ENCODE measurements around the gene AGPAT2.

AGPAT2 gene

GRCh38 chr9:136723362-136723976, 36.2 kb upstream of the AGPAT2 start:
- no peaks in the 10 kb centered on the region for H3K27me3 Mint-ChIP-seq
- H3K36me3 Mint-ChIP-seq = peaks cover 12% of the 10 kb centered on the region
- H3K9me3 Mint-ChIP-seq = no peaks in the 10 kb centered on the region
- peaks cover 20% of the 10 kb centered on the region for H3K4me1 Mint-ChIP-seq
- H3K27ac Mint-ChIP-seq = peak overlapping the region; percentile 55
- peak overlapping the region; percentile 53 for H3K4me3 Mint-ChIP-seq

- H3K4me1 Mint-ChIP-seq = peaks cover 20% of the 10 kb centered on the region
- no peak overlapping the region for H3K4me3 Mint-ChIP-seq
- peaks cover 12% of the 10 kb centered on the region for H3K36me3 Mint-ChIP-seq
- peak overlapping the region; percentile 35 for H3K27ac Mint-ChIP-seq
- no peaks in the 10 kb centered on the region for H3K9me3 Mint-ChIP-seq
- H3K27me3 Mint-ChIP-seq = no peaks in the 10 kb centered on the region
Observed at GRCh38 chr9:136722969-136723356, 35.7 kb upstream of the AGPAT2 start.

GRCh38 chr9:136722093-136722968, 35.1 kb upstream of the AGPAT2 start:
- H3K4me3 Mint-ChIP-seq = no peak overlapping the region
- H3K4me1 Mint-ChIP-seq = peaks cover 20% of the 10 kb centered on the region

DNA sequence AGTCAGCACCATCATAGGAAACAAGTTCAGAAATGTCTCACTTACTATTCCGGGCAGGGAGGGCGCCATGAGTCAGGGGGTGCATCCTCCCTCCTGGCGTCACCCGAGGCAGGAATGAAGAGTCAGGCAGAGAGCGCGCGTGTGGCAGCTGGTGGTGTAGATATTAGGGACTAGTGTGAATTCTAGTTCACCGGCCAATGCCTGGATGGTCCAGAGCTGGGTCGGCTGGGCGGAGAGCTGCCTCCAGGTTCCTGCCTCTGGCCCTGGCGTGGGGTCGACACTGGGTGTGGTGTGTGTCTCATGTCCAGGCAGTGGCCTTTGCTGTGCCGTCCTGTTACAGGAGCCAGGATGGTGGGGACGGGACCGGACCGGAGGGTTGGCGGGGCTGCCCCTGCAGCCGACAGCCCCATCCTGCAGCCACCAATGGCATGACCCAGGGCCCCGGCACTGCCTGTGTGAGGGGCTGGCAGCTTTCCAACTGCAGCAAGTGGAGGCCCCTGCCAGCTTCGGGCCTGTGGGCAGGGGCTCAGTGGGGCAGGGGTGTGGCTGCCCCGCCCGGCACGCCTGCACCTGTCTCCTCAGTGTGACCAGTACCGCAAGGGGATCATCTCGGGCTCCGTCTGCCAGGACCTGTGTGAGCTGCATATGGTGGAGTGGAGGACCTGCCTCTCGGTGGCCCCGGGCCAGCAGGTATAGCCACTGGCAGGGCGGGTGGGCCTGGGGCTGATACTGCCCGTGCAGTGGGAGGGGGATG, 34.3 kb upstream of the AGPAT2 start:
- no peak overlapping the region for H3K4me3 Mint-ChIP-seq

More at GRCh38 chr9:136722093-136722968, 35.1 kb upstream of the AGPAT2 start:
- Mint-ChIP-seq H3K27ac (no peak overlapping the region), H3K27me3 (no peaks in the 10 kb centered on the region), H3K36me3 (peaks cover 12% of the 10 kb centered on the region), H3K9me3 (no peaks in the 10 kb centered on the region)

DNA sequence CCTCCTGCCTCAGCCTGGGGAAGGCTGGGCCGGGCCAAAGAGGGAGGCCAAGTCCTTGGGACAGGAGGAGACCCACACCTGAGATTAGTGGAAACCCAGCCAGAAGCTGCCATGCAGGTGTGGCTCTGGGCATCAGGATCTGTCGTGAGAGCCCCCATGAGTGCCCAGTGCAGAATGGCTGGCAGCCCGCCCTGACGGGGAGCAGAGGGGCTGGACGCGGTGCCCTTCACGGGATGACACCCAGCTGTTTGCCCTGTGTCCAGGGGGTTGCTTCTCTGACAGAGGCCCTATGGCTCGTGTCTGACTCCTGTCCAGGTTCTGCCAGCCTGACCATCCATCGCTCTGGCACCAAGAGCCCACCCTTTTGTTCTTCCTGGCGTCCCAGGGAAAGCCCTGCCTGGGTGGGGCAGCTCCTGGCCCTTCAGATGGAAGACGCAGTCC, 33.7 kb upstream of the AGPAT2 start:
- H3K4me3 Mint-ChIP-seq = no peak overlapping the region
- H3K4me1 Mint-ChIP-seq = peaks cover 13% of the 10 kb centered on the region
- no peaks in the 10 kb centered on the region for H3K9me3 Mint-ChIP-seq
- peaks cover 5% of the 10 kb centered on the region for H3K36me3 Mint-ChIP-seq
- no peak overlapping the region for H3K27ac Mint-ChIP-seq
- no peaks in the 10 kb centered on the region for H3K27me3 Mint-ChIP-seq

More for the DNA sequence above, 34.3 kb upstream of the AGPAT2 start:
- H3K27me3 Mint-ChIP-seq = no peaks in the 10 kb centered on the region
- H3K27ac Mint-ChIP-seq = no peak overlapping the region
- peaks cover 15% of the 10 kb centered on the region for H3K4me1 Mint-ChIP-seq
- peaks cover 7% of the 10 kb centered on the region for H3K36me3 Mint-ChIP-seq
- no peaks in the 10 kb centered on the region for H3K9me3 Mint-ChIP-seq

DNA sequence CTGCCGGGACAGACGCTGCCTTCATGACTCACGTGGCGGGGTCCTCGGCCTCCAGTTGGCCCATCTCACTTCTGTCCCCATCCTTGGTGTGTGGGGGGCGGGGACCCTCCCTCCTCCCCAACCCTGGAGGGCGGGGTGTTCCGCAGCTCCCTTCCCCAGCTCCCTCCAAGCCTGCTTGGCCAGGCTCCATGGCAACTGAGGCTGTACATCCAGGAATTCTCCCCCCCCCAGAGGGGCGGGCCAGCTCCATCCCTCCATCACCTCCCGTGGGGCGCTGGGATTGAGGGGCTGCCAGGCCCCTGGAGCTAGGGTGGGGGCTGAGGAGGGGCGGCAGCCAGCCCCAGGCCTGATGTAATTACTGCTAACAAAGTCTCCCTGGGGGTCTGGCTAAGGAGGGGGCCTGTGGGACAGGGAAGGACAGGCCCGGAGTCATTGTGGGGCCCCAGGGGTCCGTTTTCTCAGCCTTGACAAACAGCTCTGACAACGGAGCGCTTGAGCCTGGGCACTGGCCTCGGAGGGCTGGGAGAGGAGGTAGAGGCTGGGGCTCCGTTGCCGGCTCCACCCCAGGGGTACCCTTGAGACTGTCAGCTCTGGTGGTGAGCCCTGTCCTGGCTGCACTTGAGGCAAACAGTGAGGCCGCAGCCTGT, 33.1 kb upstream of the AGPAT2 start:
- no peaks in the 10 kb centered on the region for H3K9me3 Mint-ChIP-seq
- H3K36me3 Mint-ChIP-seq = peaks cover 5% of the 10 kb centered on the region
- peaks cover 9% of the 10 kb centered on the region for H3K4me1 Mint-ChIP-seq
- no peak overlapping the region for H3K27ac Mint-ChIP-seq
- H3K4me3 Mint-ChIP-seq = no peak overlapping the region
- H3K27me3 Mint-ChIP-seq = no peaks in the 10 kb centered on the region

DNA sequence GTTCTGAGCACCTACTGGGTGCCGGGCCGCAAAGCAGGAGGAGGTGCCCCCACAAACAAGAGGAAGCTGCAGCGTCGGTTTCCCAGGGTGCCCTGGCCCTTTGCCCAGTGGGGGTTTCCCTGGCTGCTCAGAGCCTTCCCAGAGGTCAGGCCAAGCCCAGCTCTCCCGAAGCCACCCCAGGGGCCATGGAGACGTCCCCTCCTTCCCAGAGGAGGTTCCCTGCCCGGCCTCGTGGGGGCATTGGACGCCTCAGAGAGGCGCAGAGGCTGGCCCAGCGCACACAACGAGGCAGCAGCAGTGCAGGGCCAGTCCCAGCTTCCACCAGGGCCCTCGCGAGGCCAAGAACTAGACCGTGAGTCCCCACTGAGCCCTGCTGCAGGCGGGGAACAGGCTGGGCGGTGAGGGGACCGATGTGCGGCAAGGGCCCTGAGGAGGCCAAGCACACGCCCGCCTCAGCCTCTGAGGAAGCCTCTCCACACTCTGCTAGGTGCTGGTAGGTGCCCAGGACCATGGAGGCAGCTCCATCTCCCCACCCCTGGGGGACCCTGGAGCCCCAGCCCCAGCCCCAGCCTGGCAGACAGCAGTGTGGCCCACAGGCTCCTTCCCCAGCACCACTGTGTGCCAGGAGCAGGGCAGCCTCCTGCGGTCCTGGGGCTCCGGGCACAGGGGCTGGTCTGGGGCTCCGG, 32.1 kb upstream of the AGPAT2 start:
- Mint-ChIP-seq H3K4me1 (peaks cover 4% of the 10 kb centered on the region), H3K27ac (no peak overlapping the region), H3K27me3 (no peaks in the 10 kb centered on the region), H3K4me3 (no peak overlapping the region), H3K36me3 (peaks cover 4% of the 10 kb centered on the region), H3K9me3 (no peaks in the 10 kb centered on the region)

- H3K4me1 Mint-ChIP-seq = no peaks in the 10 kb centered on the region
- H3K27ac Mint-ChIP-seq = no peak overlapping the region
- no peaks in the 10 kb centered on the region for H3K36me3 Mint-ChIP-seq
- no peaks in the 10 kb centered on the region for H3K9me3 Mint-ChIP-seq
- no peaks in the 10 kb centered on the region for H3K27me3 Mint-ChIP-seq
- no peak overlapping the region for H3K4me3 Mint-ChIP-seq
Observed at GRCh38 chr9:136718345-136719194, 31.3 kb upstream of the AGPAT2 start.

- no peak overlapping the region for H3K4me3 Mint-ChIP-seq
- H3K9me3 Mint-ChIP-seq = no peaks in the 10 kb centered on the region
- no peaks in the 10 kb centered on the region for H3K27me3 Mint-ChIP-seq
- no peak overlapping the region for H3K27ac Mint-ChIP-seq
- H3K36me3 Mint-ChIP-seq = no peaks in the 10 kb centered on the region
- H3K4me1 Mint-ChIP-seq = no peaks in the 10 kb centered on the region
Observed at GRCh38 chr9:136717399-136717798, 30.1 kb upstream of the AGPAT2 start.

DNA sequence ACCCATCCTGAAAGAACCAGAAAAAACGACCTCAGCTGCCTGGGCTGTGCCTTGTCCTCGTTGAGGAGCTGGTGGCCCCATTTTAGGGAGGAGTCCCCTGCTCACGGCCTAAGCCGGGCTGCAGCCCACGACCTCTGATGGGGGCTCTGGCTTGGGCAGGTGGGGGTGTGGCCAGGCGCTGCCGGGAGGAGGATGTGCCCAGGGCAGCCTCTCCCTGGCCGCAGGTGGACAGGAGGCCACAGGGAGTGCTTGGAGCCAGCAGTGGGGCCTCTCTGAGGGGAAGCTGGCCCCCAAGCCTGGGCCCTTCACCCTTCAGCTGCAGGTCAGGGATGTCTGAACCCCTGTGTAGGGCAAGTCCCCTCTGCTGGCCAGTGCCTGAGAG, 27.6 kb upstream of the AGPAT2 start:
- Mint-ChIP-seq H3K27me3 (peaks cover 11% of the 10 kb centered on the region), H3K4me3 (no peak overlapping the region), H3K36me3 (no peaks in the 10 kb centered on the region), H3K4me1 (peaks cover 4% of the 10 kb centered on the region), H3K27ac (no peak overlapping the region), H3K9me3 (no peaks in the 10 kb centered on the region)

- no peak overlapping the region for H3K27ac Mint-ChIP-seq
- H3K4me3 Mint-ChIP-seq = no peak overlapping the region
- peaks cover 4% of the 10 kb centered on the region for H3K4me1 Mint-ChIP-seq
- no peaks in the 10 kb centered on the region for H3K9me3 Mint-ChIP-seq
- H3K36me3 Mint-ChIP-seq = no peaks in the 10 kb centered on the region
- H3K27me3 Mint-ChIP-seq = peaks cover 11% of the 10 kb centered on the region
Observed at GRCh38 chr9:136714096-136714892, 27.0 kb upstream of the AGPAT2 start.

DNA sequence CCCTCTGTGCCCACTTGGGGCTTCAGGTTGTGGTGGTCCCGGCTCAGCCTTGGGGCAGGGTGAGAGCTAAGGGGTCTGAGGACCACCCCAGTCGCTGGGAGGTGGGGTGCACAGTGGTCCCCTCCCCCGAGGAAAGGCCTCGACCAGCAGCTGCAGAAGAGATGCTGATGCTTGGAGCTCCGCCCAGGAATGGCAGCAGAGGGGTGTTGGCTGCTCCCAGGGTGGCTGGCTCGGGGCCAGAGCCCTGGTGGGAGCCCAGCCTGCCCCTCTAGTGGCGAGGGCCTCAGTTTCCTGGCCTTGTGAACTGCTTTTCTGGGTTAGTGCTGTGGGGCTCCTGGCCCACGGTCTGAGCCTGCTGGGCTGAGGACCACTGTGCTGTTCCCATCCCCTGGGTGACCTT, 26.3 kb upstream of the AGPAT2 start:
- Mint-ChIP-seq H3K36me3 (no peaks in the 10 kb centered on the region), H3K9me3 (no peaks in the 10 kb centered on the region), H3K27ac (no peak overlapping the region), H3K27me3 (peaks cover 11% of the 10 kb centered on the region), H3K4me3 (no peak overlapping the region), H3K4me1 (peaks cover 4% of the 10 kb centered on the region)

- Mint-ChIP-seq H3K4me1 (peaks cover 4% of the 10 kb centered on the region), H3K27me3 (peaks cover 11% of the 10 kb centered on the region), H3K36me3 (no peaks in the 10 kb centered on the region), H3K27ac (no peak overlapping the region), H3K4me3 (no peak overlapping the region), H3K9me3 (no peaks in the 10 kb centered on the region)
Observed at GRCh38 chr9:136712690-136713544, 25.7 kb upstream of the AGPAT2 start.

Measured in activated naive CD4-positive, alpha-beta T cell treated with anti-CD3 and anti-CD28 coated beads, Interleukin-2, amount 50 U/mL, for 24 hours (primary cell).